Breast epithelium (tissue), 3 donors: ENCODE measurements around the gene PNPLA5.

ENCODE experiments used
- POLR2A ChIP-seq: fragments of 450-650 bp; IDR thresholded peaks from one replicate; pipeline ENCODE4 v1.6.1; 2016; ENCODE audit warnings: antibody characterized with exemption, mild to moderate bottlenecking, moderate library complexity
- POLR2AphosphoS5 ChIP-seq, 3 donors: sonication (generic); formaldehyde crosslinking; IDR thresholded peaks; one replicate each; pipeline ENCODE4 v1.6.1; 2017; ENCODE audit warnings: antibody characterized with exemption in 3 of 3
- TF ChIP-seq, protein P1 (sequence below), 3 donors: fragments of 450-650 bp; IDR thresholded peaks; one replicate each; pipeline ENCODE4 v1.5.1; 2016 to 2017; ENCODE audit warnings: antibody characterized with exemption in 3 of 3, mild to moderate bottlenecking in 3 of 3, moderate library complexity in 3 of 3

DNA sequence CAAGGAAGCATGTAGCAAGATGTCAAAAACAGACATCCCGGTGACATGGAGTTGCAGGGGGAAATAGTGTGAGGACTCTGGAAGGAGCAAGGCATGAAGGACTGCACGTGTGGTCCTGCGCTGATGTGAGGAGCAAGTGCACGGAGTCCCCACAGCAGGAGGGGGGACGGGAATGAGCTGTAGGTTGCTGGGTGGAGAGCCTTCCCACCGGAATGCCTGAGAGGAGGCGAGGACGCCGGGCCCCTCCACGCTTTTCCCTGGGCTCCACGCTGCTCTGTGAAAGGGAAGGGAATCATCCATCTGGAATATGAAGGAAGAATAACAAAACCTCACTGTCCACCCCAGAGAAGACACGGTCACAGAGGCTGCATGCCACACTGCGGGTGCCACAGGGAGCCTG, 56.1 kb downstream of the PNPLA5 start:
- TF ChIP-seq, protein P1, sequence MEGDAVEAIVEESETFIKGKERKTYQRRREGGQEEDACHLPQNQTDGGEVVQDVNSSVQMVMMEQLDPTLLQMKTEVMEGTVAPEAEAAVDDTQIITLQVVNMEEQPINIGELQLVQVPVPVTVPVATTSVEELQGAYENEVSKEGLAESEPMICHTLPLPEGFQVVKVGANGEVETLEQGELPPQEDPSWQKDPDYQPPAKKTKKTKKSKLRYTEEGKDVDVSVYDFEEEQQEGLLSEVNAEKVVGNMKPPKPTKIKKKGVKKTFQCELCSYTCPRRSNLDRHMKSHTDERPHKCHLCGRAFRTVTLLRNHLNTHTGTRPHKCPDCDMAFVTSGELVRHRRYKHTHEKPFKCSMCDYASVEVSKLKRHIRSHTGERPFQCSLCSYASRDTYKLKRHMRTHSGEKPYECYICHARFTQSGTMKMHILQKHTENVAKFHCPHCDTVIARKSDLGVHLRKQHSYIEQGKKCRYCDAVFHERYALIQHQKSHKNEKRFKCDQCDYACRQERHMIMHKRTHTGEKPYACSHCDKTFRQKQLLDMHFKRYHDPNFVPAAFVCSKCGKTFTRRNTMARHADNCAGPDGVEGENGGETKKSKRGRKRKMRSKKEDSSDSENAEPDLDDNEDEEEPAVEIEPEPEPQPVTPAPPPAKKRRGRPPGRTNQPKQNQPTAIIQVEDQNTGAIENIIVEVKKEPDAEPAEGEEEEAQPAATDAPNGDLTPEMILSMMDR (IDR thresholded peaks at IDR 0.05): no peak
- TF ChIP-seq POLR2A (no peak), POLR2AphosphoS5 (IDR thresholded peaks at IDR 0.05) (no peak)
